Liver (tissue), 9 donors: ENCODE data around the gene RNF111. TPM values are rescaled to one million over a fixed set of nuclear protein-coding genes. Genes with fewer than 3 reads are reported as not detected.

ENCODE experiments used
- DNase-seq: peaks from one replicate; pipeline ENCODE4 v3.0.0-alpha.2; 2017; ENCODE audit warnings: low spot score
- H3K27ac ChIP-seq, 2 donors: one replicate each; pipeline ENCODE4 v1.7.0; 2013; ENCODE audit warnings: inconsistent platforms in 2 of 2, low read length in 2 of 2, control low read depth in 1 of 2, low read depth in 1 of 2, mild to moderate bottlenecking in 1 of 2
- H3K27me3 ChIP-seq, 4 donors: one replicate each; pipeline versions ENCODE4 v1.6.1 to v1.7.0; 2013; ENCODE audit warnings: low read length in 3 of 4, inconsistent platforms in 1 of 4, mild to moderate bottlenecking in 1 of 4, moderate library complexity in 1 of 4; ENCODE audit not compliant: control insufficient read depth in 4 of 4, insufficient read depth in 4 of 4
- H3K36me3 ChIP-seq, 4 donors: one replicate each; pipeline versions ENCODE4 v1.6.1 to v1.7.0; 2013; ENCODE audit warnings: low read length in 3 of 4, mild to moderate bottlenecking in 3 of 4, low read depth in 1 of 4, moderate library complexity in 1 of 4; ENCODE audit not compliant: control insufficient read depth in 4 of 4, insufficient read depth in 3 of 4
- H3K4me1 ChIP-seq, 4 donors: one replicate each; pipeline versions ENCODE4 v1.6.1 to v1.7.0; 2013; ENCODE audit warnings: low read length in 3 of 4, mild to moderate bottlenecking in 3 of 4, moderate library complexity in 1 of 4; ENCODE audit not compliant: control insufficient read depth in 4 of 4, insufficient read depth in 4 of 4
- H3K4me3 ChIP-seq, 3 donors: one replicate each; pipeline versions ENCODE4 v1.6.1 to v1.7.0; 2013; ENCODE audit warnings: low read length in 3 of 3, control low read depth in 1 of 3, low read depth in 1 of 3, mild to moderate bottlenecking in 1 of 3
- H3K9ac ChIP-seq, 2 donors: one replicate each; pipeline ENCODE4 v1.7.0; 2013; ENCODE audit warnings: low read length in 2 of 2, mild to moderate bottlenecking in 2 of 2, moderate library complexity in 2 of 2, control low read depth in 1 of 2, low read depth in 1 of 2
- H3K9me3 ChIP-seq, 4 donors: one replicate each; pipeline versions ENCODE4 v1.6.1 to v1.7.0; 2013; ENCODE audit warnings: low read length in 3 of 4; ENCODE audit not compliant: control insufficient read depth in 4 of 4
- ATF3 ChIP-seq: IDR thresholded peaks from 2 replicates; pipeline ENCODE4 v1.6.1; 2016; ENCODE audit warnings: antibody characterized with exemption
- CTCF ChIP-seq: fragments of 150-350 bp; IDR thresholded peaks from 2 replicates; pipeline ENCODE4 v1.5.1; 2017; ENCODE audit warnings: improper control_type of control experiment, low read depth, low read length; ENCODE audit not compliant: missing input control
- EGR1 ChIP-seq, 2 donors: IDR thresholded peaks; 2 replicates each; pipeline ENCODE4 v1.6.1; 2016 to 2018; ENCODE audit warnings: antibody characterized with exemption in 2 of 2, low read depth in 2 of 2
- FOXA1 ChIP-seq: IDR thresholded peaks from 2 replicates; pipeline ENCODE4 v1.6.1; 2016; ENCODE audit warnings: antibody characterized with exemption
- FOXA2 ChIP-seq: IDR thresholded peaks from 2 replicates; pipeline ENCODE4 v1.6.1; 2016; ENCODE audit warnings: antibody characterized with exemption
- GABPA ChIP-seq, 2 donors: IDR thresholded peaks in 1 of 2; conservative IDR thresholded peaks in 1 of 2; 2 replicates each; pipeline ENCODE4 v1.6.1; 2016; ENCODE audit warnings: antibody characterized with exemption in 2 of 2, mild to moderate bottlenecking in 1 of 2, moderate library complexity in 1 of 2
- HNF4A ChIP-seq, 2 donors: conservative IDR thresholded peaks; 2 replicates each; pipeline ENCODE4 v1.6.1; 2016; ENCODE audit warnings: antibody characterized with exemption in 2 of 2, mild to moderate bottlenecking in 2 of 2
- HNF4G ChIP-seq: IDR thresholded peaks from 2 replicates; pipeline ENCODE4 v1.6.1; 2016; ENCODE audit warnings: antibody characterized with exemption
- JUND ChIP-seq, 2 donors: IDR thresholded peaks; 2 replicates each; pipeline ENCODE4 v1.6.1; 2016; ENCODE audit warnings: antibody characterized with exemption in 2 of 2
- MAX ChIP-seq: IDR thresholded peaks from 2 replicates; pipeline ENCODE4 v1.6.1; 2016; ENCODE audit warnings: antibody characterized with exemption
- NR2F2 ChIP-seq: IDR thresholded peaks from 2 replicates; pipeline ENCODE4 v1.6.1; 2016; ENCODE audit warnings: antibody characterized with exemption
- RAD21 ChIP-seq, 2 donors: IDR thresholded peaks; 2 replicates each; pipeline ENCODE4 v1.6.1; 2016; ENCODE audit warnings: antibody characterized with exemption in 2 of 2, mild to moderate bottlenecking in 2 of 2
- RXRA ChIP-seq, 2 donors: IDR thresholded peaks; 2 replicates each; pipeline ENCODE4 v1.6.1; 2017 to 2018; ENCODE audit warnings: antibody characterized with exemption in 2 of 2, mild to moderate bottlenecking in 1 of 2
- SP1 ChIP-seq: IDR thresholded peaks from 2 replicates; pipeline ENCODE4 v1.6.1; 2018; ENCODE audit warnings: antibody characterized with exemption, mild to moderate bottlenecking
- TAF1 ChIP-seq: conservative IDR thresholded peaks from 2 replicates; pipeline ENCODE4 v1.6.1; 2016; ENCODE audit warnings: antibody characterized with exemption, mild to moderate bottlenecking
- WGBS: extraction: QIAGEN DNeasy Blood & Tissue Kit; methylation state at CpG from one replicate; pipeline ENCODE4 v1.1.7; 2013; 5-methylcytosine and 5-hydroxymethylcytosine counted together
- polyA plus RNA-seq, 2 donors: library from polyadenylated mRNA; stranded (reverse) in 1 of 2; unstranded in 1 of 2; fragments of 200-250 nt in 1 of 2; fragments of >200 nt in 1 of 2; fragmentation: Nextera tagmentation in 1 of 2; extraction: Ambion mirVana in 1 of 2; gene quantifications; one replicate each; pipeline versions ENCODE4 v1.2.1 to v1.2.3, GENCODE V29; 2013 to 2015
- total RNA-seq, 2 donors: library from RNA; depleted of rRNA; stranded (reverse); fragments of >200 nt; gene quantifications; one replicate each; pipeline ENCODE4 v1.2.3, GENCODE V29; 2014
- donor health status: healthy.
- donor health status: healthy.
- donor health status: healthy.
- donor health status: healthy.
- donor health status: healthy.

The RNF111 gene
- total and polyA plus RNA-seq, 4 donors: 5.1 to 16.9 (median 10.4) TPM

GRCh38 chr15:59002418-59002859 lies 15.0 kb downstream of the RNF111 start:
- Histone ChIP-seq H3K27ac (no peak overlapping the region), H3K4me3 (no peak overlapping the region), H3K27me3 (no peaks in the 10 kb centered on the region), H3K4me1 (peaks cover 0 to 4% (median 1%) of the 10 kb centered on the region in 4 donors), H3K9ac (no peak overlapping the region), H3K9me3 (no peaks in the 10 kb centered on the region), H3K36me3 (peaks cover 0 to 7% (median 3%) of the 10 kb centered on the region in 4 donors)
- WGBS: 87% methylated on average over 2 of the region's 2 CpGs
- DNase-seq: no peak
- TF ChIP-seq FOXA1 (no peak), RAD21 (IDR thresholded peaks at IDR 0.05) (no peak), JUND (IDR thresholded peaks at IDR 0.05) (no peak), HNF4G (no peak), EGR1 (IDR thresholded peaks at IDR 0.05; ENCODE audit: low read depth in 2 of 2) (no peak), GABPA (IDR thresholded peaks at IDR 0.05 in 1 of 2, conservative IDR thresholded peaks at IDR 0.05 in 1 of 2) (no peak), FOXA2 (no peak)

- Histone ChIP-seq H3K27me3 (no peaks in the 10 kb centered on the region), H3K9ac (no peak overlapping the region), H3K27ac (no peak overlapping the region), H3K4me3 (no peak overlapping the region), H3K36me3 (peaks cover 0 to 7% (median 3%) of the 10 kb centered on the region in 4 donors), H3K9me3 (no peaks in the 10 kb centered on the region), H3K4me1 (peaks cover 0 to 2% (median 0%) of the 10 kb centered on the region in 4 donors)
- DNase-seq: no peak
- WGBS: 95% methylated on average over 5 of the region's 5 CpGs
- TF ChIP-seq HNF4G (no peak), MAX (no peak), FOXA2 (no peak), FOXA1 (no peak), RAD21 (IDR thresholded peaks at IDR 0.05) (no peak), TAF1 (no peak), ATF3 (no peak), RXRA (IDR thresholded peaks at IDR 0.05) (no peak), EGR1 (IDR thresholded peaks at IDR 0.05; ENCODE audit: low read depth in 2 of 2) (no peak), SP1 (no peak), HNF4A (conservative IDR thresholded peaks at IDR 0.05) (no peak), CTCF (no peak), NR2F2 (no peak)
Measured at GRCh38 chr15:59005579-59005978, 18.1 kb downstream of the RNF111 start.

GRCh38 chr15:59008086-59008485 lies 20.6 kb downstream of the RNF111 start:
- Histone ChIP-seq H3K27ac (no peak overlapping the region), H3K9ac (no peak overlapping the region), H3K4me3 (no peak overlapping the region), H3K4me1 (peaks cover 0 to 2% (median under 1%) of the 10 kb centered on the region in 4 donors), H3K36me3 (peaks cover 0 to 7% (median 3%) of the 10 kb centered on the region in 4 donors), H3K9me3 (no peaks in the 10 kb centered on the region), H3K27me3 (no peaks in the 10 kb centered on the region)
- TF ChIP-seq SP1 (no peak), EGR1 (IDR thresholded peaks at IDR 0.05; ENCODE audit: low read depth in 2 of 2) (no peak), HNF4A (conservative IDR thresholded peaks at IDR 0.05) (no peak)
- DNase-seq: no peak
- WGBS: 89% methylated on average over 6 of the region's 6 CpGs
